ENCODE results near the gene TBC1D22A. TPM values are rescaled to one million over a fixed set of nuclear protein-coding genes. Genes with fewer than 3 reads are reported as not detected.

TBC1D22A gene
- total RNA-seq, 4 donors from 2014 or later = 15.6 to 21.7 (median 20.5) TPM

DNA sequence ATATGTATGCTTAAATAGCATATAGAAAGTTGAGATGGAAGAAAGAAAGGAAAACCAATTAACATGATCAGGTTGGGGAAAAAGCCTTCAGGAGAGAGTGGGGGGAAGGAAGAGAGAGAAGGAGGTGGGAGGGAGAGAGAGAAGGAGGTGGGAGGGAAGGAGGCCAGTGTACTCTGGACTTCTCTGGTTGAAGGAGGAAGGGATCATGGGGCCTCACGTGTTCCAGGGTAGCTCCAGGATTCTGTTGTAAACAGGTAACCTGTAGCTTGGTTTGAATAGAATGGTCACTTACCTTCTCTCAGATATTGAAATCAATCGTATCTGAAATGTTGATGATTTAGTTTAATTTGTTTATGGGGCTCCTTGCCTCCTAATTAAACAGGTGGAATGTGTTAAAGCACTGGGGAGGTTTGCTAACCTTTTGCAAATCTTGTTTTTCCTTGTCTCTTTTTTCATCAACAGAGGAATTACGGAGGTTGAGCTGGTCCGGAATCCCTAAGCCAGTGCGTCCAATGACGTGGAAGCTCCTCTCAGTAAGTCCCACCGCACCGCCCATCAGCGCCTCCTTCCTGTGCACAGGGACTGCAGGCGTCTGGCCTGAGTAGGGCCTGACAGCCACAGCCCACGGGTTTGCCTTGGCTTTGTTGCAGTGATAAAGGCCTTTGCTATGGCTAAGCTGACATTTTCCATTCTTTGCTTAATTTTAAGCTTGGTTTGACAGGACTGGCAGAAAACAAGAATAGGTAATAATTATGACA is 115.9 kb downstream of the TBC1D22A start:
- DNase-seq = no peak
- intact Hi-C loops (cut with DNase I) = no loop called here
- TF ChIP-seq POLR2A (IDR thresholded peaks at IDR 0.05) = no peak
- TF ChIP-seq, protein P1, sequence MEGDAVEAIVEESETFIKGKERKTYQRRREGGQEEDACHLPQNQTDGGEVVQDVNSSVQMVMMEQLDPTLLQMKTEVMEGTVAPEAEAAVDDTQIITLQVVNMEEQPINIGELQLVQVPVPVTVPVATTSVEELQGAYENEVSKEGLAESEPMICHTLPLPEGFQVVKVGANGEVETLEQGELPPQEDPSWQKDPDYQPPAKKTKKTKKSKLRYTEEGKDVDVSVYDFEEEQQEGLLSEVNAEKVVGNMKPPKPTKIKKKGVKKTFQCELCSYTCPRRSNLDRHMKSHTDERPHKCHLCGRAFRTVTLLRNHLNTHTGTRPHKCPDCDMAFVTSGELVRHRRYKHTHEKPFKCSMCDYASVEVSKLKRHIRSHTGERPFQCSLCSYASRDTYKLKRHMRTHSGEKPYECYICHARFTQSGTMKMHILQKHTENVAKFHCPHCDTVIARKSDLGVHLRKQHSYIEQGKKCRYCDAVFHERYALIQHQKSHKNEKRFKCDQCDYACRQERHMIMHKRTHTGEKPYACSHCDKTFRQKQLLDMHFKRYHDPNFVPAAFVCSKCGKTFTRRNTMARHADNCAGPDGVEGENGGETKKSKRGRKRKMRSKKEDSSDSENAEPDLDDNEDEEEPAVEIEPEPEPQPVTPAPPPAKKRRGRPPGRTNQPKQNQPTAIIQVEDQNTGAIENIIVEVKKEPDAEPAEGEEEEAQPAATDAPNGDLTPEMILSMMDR (IDR thresholded peaks at IDR 0.05) = no peak

DNA sequence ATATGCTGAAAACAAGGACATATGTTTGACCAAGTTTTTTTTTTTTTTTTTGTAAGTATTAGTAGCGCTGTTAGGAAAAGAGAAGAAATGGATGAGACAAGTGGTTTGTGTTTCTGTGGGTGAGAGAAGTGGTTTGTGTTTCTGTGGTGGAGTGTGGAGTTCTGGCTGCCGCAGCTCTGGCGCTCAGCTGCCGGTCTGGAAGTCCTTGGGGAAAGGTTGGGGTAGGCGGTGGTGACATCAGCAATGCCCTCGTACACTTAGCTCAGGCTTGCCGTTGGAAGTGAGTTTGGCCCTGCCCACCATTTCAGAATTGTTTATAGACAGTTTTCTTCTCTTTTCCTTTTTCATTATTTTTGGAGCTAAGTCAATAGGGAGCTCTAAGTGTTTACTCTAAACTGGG is 116.6 kb downstream of the TBC1D22A start:
- TF ChIP-seq, protein P1 (IDR thresholded peaks at IDR 0.05) = no peak
- no peak for TF ChIP-seq POLR2A (IDR thresholded peaks at IDR 0.05)
- intact Hi-C loops (cut with DNase I) = no loop called here
- H3K4me1 ChIP-seq = no peaks in the 10 kb centered on the region
- no peak overlapping the region for H3K4me3 ChIP-seq
- no peak for DNase-seq
- no peaks in the 10 kb centered on the region for H3K9me3 ChIP-seq
- no peak overlapping the region for H3K27ac ChIP-seq
- WGBS, 2 donors = 57 to 59% methylated on average over 7 of the region's 7 CpGs
- peaks cover 0 to 16% (median 0%) of the 10 kb centered on the region in 3 donors for H3K36me3 ChIP-seq
- H3K27me3 ChIP-seq = no peaks in the 10 kb centered on the region

More for the DNA sequence above, 115.9 kb downstream of the TBC1D22A start:
- no peak overlapping the region for H3K4me3 ChIP-seq
- 86 to 88% methylated on average over 11 of the region's 11 CpGs for WGBS, 2 donors
- no peaks in the 10 kb centered on the region for H3K9me3 ChIP-seq
- H3K4me1 ChIP-seq = no peaks in the 10 kb centered on the region
- H3K36me3 ChIP-seq = peaks cover 0 to 11% (median 0%) of the 10 kb centered on the region in 3 donors
- H3K27ac ChIP-seq = no peak overlapping the region
- H3K27me3 ChIP-seq = no peaks in the 10 kb centered on the region

DNA sequence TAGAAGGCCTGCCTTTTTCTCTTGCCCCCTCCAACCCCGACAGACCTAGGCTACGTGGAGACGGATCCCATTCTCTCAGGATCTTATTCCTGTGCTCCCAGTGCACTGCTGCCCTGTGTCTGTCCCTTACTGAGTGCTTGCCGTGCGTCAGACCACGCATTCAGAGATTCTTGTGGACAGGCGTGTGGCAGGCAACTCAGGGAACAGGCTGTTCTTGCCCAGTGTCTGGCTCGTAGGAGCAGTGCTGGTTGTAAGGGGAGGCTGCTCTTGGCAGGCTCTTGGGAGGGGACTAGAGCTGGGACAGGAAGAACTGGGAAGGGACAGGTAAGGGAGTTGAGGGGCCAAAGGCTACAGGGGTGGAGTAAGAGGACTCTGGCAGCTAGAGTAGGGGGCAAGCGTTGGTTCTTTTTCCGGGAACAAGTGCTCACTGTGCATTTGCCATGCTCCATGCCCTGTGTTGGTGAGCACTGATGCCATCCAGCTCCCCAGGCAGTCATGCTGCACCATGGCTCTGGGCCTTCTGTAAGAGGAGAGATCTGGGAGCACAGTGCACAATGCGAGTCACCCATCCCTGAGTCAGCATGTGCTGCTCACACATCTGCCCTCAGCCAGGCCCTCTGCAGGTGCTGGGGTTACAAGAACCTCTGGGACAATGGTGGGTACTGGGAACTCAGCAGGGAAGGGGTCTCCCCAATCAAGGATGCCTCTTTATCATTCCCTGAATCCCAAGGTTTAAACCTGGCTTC is 119.1 kb downstream of the TBC1D22A start:
- Histone ChIP-seq H3K36me3 (peaks cover 0 to 39% (median 0%) of the 10 kb centered on the region in 3 donors), H3K4me1 (no peaks in the 10 kb centered on the region), H3K27ac (no peak overlapping the region), H3K9me3 (no peaks in the 10 kb centered on the region), H3K4me3 (no peak overlapping the region), H3K27me3 (no peaks in the 10 kb centered on the region)
- TF ChIP-seq POLR2A (IDR thresholded peaks at IDR 0.05) = no peak
- TF ChIP-seq, protein P1 (IDR thresholded peaks at IDR 0.05) = no peak
- intact Hi-C loops (cut with DNase I) = no loop called here
- WGBS, 2 donors = 70 to 93% methylated on average over 4 to 8 of the region's 11 CpGs
- DNase-seq = no peak

DNA sequence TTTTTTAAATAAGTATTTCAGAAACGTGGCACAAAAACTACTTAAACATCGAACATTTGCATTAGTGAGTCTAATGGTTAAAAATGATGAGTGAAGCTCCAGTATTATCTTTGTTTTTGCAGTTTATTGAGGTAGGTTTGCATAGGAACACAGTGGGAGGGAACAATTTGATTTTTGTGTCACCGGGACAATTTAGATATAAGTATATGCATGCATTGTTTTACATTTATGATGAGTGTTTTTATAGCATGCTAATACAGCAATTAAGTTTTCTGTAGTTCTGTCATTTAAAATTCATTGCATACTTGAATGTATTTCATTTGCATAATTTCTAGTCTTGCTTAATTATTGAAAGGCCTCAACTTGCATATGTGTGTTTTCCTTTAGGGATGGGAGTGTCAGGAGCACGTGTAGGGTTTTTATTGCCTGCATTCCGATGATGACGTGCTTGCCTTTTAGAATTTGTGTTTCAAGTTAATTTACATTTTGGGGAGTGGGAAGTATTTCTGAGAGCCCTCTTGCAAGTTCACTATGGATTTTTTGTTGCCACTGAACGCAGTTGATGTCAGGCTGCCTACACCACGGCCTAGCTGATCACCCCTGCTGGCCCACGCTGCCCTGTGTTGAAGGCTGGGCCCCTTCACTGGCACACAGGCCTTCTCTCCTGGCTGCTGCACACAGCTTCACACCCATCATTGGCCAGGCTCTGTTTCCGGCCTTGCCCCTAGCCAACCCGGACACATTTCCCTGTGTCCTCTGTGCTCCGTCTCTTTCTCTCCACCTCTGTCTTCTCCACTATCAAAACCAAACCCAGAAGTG is 120.9 kb downstream of the TBC1D22A start:
- Histone ChIP-seq H3K36me3 (peaks cover 0 to 41% (median 0%) of the 10 kb centered on the region in 3 donors), H3K4me1 (no peaks in the 10 kb centered on the region), H3K27me3 (no peaks in the 10 kb centered on the region), H3K9me3 (no peaks in the 10 kb centered on the region), H3K4me3 (no peak overlapping the region), H3K27ac (no peak overlapping the region)
- intact Hi-C loops (cut with DNase I) = no loop called here
- DNase-seq = no peak
- no peak for TF ChIP-seq POLR2A (IDR thresholded peaks at IDR 0.05)
- TF ChIP-seq, protein P1 (IDR thresholded peaks at IDR 0.05) = no peak
- WGBS, 2 donors = 75 to 81% methylated on average over 12 of the region's 12 CpGs
